PFSK-1 (cell line): Measurements from ENCODE around the gene ZNRF2.

Source experiments
- FOXP2 ChIP-seq: optimal IDR thresholded peaks from 2 replicates; pipeline ENCODE3; 2011; ENCODE audit warnings: borderline replicate concordance, control low read depth, inconsistent platforms; ENCODE audit not compliant: insufficient read depth; ENCODE audit errors: extremely low read length, extremely low read depth
- POLR2AphosphoS5 ChIP-seq: IDR thresholded peaks from 2 replicates; pipeline ENCODE4 v1.6.1; 2012; ENCODE audit warnings: low read depth, mild to moderate bottlenecking, control low read depth, low read length, moderate library complexity
- REST ChIP-seq, 2 experiments: IDR thresholded peaks; 2 replicates each; pipeline versions ENCODE4 v1.6.1 to v1.8.0; 2011 to 2012; ENCODE audit warnings: low read depth in 2 of 2, low read length in 2 of 2, control low read depth in 1 of 2, inconsistent platforms in 1 of 2, mild to moderate bottlenecking in 1 of 2, moderate library complexity in 1 of 2; ENCODE audit not compliant: insufficient read depth in 1 of 2
- SIN3A ChIP-seq: IDR thresholded peaks from 2 replicates; pipeline ENCODE4 v1.6.1; 2012; ENCODE audit warnings: mild to moderate bottlenecking, low read length, moderate library complexity, borderline replicate concordance; ENCODE audit not compliant: insufficient read depth
- TAF1 ChIP-seq: IDR thresholded peaks from 2 replicates; pipeline ENCODE4 v1.6.1; 2012; ENCODE audit warnings: low read length, control low read depth, borderline replicate concordance; ENCODE audit not compliant: insufficient read depth

GRCh38 chr7:30327813-30328212, 43.4 kb downstream of the ZNRF2 start:
- TF ChIP-seq POLR2AphosphoS5 (no peak), REST (IDR thresholded peaks at IDR 0.05; ENCODE audit: insufficient read depth in 1 of 2, low read depth in 2 of 2, low read length in 2 of 2) (no peak), TAF1 (no peak), SIN3A (no peak), FOXP2 (no peak)
